Activated T-helper 2 cell treated with anti-CD3 and anti-CD28 coated beads, Interferon-gamma antibody, Interleukin-2, Interleukin-4, amounts not matched to agents 10 μg/mL and 5 μg/mL and 100 μg/mL, durations not matched to agents 14 hours and 24 hours and 36 hours (primary cell): Measurements from ENCODE around the gene HNRNPUL1. TPM values are rescaled to one million over a fixed set of nuclear protein-coding genes. Genes with fewer than 3 reads are reported as not detected.
"Not testable (repeated sequence)": the region's sequence is repeated elsewhere in the genome, so short reads cannot be mapped to it uniquely, and the experiment has no call there.

Source experiments
- DNase-seq: peaks from one replicate; pipeline ENCODE4 v3.0.0; 2021; ENCODE audit warnings: low spot score
- H3K27ac Mint-ChIP-seq: one replicate; pipeline ENCODE4 v1.8.0; 2021; ENCODE audit warnings: mixed read lengths
- H3K27me3 Mint-ChIP-seq: one replicate; pipeline ENCODE4 v1.8.0; 2021; ENCODE audit warnings: low read depth, mixed read lengths
- H3K36me3 Mint-ChIP-seq: one replicate; pipeline ENCODE4 v1.8.0; 2021; ENCODE audit warnings: low read depth, mixed read lengths
- H3K4me1 Mint-ChIP-seq: one replicate; pipeline ENCODE4 v1.8.0; 2021; ENCODE audit warnings: low read depth, mixed read lengths
- H3K4me3 Mint-ChIP-seq: one replicate; pipeline ENCODE4 v1.8.0; 2021; ENCODE audit warnings: low read depth, mild to moderate bottlenecking, moderate library complexity, mixed read lengths
- H3K9me3 Mint-ChIP-seq: one replicate; pipeline ENCODE4 v1.8.0; 2021; ENCODE audit warnings: mixed read lengths
- intact Hi-C: fragments of 100-400 bp; cut with micrococcal nuclease; formaldehyde crosslinking; loops from one replicate; pipeline ENCODE4 v1.15.1; 2023
- total RNA-seq: library from RNA; stranded (reverse); gene quantifications from 2 replicates; pipeline ENCODE4 v1.2.3, GENCODE V29; 2022

HNRNPUL1 gene
- total RNA-seq, 1 donor from 2014 or later: 294 TPM

DNA sequence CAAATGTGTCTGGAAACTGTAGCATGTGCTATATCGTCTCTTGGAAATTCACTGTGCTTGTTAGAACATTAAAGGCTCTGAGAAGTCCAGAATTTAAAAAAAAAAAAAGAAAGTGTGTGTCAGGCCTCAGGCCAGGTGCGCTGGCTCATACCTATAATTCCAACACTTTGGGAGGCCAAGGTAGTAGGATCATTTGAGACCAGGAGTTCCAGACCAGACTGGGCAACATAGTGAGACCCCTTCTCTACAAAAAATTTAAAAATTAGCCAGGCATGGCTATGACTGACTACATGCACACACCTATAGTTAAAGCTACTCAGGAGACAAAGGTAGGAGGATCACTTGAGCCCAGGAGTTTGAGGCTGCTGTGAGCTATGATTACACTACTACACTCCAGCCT, 4.9 kb downstream of the HNRNPUL1 start:
- no peaks in the 10 kb centered on the region for H3K9me3 Mint-ChIP-seq
- peaks cover 85% of the 10 kb centered on the region for H3K36me3 Mint-ChIP-seq
- H3K27me3 Mint-ChIP-seq: no peaks in the 10 kb centered on the region
- DNase-seq: no peak
- intact Hi-C loops: loop anchor here (10.0 kb wide), 1 partner anchor 654 kb away; no protein-coding TSS in a partner anchor
- H3K4me1 Mint-ChIP-seq: peaks cover 22% of the 10 kb centered on the region
- H3K4me3 Mint-ChIP-seq: no peak overlapping the region
- no peak overlapping the region for H3K27ac Mint-ChIP-seq

DNA sequence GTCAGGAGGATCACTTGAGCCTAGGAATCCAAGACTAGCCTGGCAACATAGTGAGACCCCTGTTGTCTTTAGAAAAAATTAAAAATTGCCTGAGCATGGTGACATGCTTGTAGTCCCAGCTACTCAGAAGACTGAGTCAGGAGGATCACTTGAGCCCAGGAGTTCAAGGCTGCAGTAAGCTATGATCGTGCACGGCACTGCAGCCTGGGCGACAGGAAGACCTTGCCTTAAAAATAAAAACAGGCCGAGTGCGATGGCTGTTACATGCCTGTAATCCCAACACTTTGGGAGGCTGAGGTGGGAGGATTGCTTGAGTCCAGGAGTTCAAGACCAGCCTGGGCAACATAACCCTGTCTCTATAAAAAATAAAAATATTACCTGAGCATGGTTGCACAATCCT, 5.4 kb downstream of the HNRNPUL1 start:
- peaks cover 90% of the 10 kb centered on the region for H3K36me3 Mint-ChIP-seq
- intact Hi-C loops: loop anchor here (10.0 kb wide), 1 partner anchor 655 kb away; no protein-coding TSS in a partner anchor
- no peaks in the 10 kb centered on the region for H3K27me3 Mint-ChIP-seq
- no peak overlapping the region for H3K27ac Mint-ChIP-seq
- no peak overlapping the region for H3K4me3 Mint-ChIP-seq
- peaks cover 22% of the 10 kb centered on the region for H3K4me1 Mint-ChIP-seq
- H3K9me3 Mint-ChIP-seq: no peaks in the 10 kb centered on the region
- no peak for DNase-seq

DNA sequence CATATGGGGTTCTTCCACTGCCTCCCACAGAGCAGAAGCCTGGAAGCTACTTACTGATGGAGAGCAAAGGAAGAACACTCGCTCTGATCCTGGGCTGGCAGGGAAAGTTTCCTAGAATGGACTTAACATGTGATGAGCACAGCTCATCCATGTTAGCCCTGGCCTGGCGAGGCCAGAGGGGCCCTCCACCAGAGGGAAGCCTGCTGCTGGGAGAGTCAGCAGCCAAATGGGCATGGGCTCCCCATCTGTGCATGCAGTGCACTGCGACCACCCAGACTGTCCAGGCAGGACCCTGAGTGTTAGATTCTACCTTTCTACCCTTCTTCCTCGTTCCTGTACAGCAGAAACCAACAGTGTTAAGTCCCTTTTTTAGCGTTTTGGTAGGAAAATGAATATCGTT, 8.9 kb downstream of the HNRNPUL1 start:
- Mint-ChIP-seq H3K27me3 (no peaks in the 10 kb centered on the region), H3K9me3 (no peaks in the 10 kb centered on the region), H3K27ac (no peak overlapping the region), H3K36me3 (peaks cover 86% of the 10 kb centered on the region), H3K4me1 (peaks cover 3% of the 10 kb centered on the region), H3K4me3 (no peak overlapping the region)
- no peak for DNase-seq
- intact Hi-C loops: no loop called here

DNA sequence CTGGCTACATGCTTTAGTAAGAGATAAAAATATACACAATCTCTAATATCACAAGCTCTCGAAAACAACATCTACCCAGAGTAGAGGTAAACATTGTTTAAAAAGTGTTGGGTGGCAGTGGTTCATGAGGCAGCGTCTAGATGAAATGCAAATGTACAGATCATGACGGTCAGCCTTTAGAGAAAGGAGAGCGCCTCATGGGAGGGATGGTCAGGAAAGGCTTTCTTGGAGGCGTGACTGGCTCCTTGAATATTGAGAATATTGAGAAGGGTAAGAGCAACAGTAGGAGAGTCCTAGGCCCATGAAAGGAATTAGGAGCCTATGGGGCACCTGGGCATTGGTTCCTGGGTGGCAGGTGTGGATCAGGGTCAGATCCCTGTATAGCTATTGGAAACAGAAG, 10.6 kb downstream of the HNRNPUL1 start:
- H3K36me3 Mint-ChIP-seq: peaks cover 87% of the 10 kb centered on the region
- peaks cover 2% of the 10 kb centered on the region for H3K4me1 Mint-ChIP-seq
- H3K9me3 Mint-ChIP-seq: no peaks in the 10 kb centered on the region
- H3K27me3 Mint-ChIP-seq: no peaks in the 10 kb centered on the region
- no peak for DNase-seq
- no peak overlapping the region for H3K4me3 Mint-ChIP-seq
- no peak overlapping the region for H3K27ac Mint-ChIP-seq
- intact Hi-C loops: no loop called here

DNA sequence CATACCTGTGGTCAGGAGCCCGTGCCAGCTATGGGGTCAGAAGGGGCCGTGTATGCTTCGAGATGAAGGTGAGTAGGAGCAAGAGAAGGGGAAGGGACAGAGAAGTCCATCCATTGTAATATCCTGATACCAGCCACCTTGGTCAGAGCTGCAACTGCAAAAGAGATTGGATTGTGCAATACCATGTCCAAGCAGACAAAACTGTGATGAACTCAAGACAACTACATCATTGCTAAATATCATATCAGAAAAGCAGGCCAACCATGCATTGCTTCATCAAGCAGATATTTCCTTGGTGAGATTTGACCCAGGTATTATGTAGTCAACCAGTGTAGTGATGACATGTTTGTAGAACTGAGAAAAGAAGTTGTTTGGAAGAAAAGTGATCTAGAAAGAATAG, 12.1 kb downstream of the HNRNPUL1 start:
- no peaks in the 10 kb centered on the region for H3K27me3 Mint-ChIP-seq
- DNase-seq: no peak
- peaks cover 93% of the 10 kb centered on the region for H3K36me3 Mint-ChIP-seq
- H3K27ac Mint-ChIP-seq: no peak overlapping the region
- peaks cover 2% of the 10 kb centered on the region for H3K4me1 Mint-ChIP-seq
- no peaks in the 10 kb centered on the region for H3K9me3 Mint-ChIP-seq
- H3K4me3 Mint-ChIP-seq: no peak overlapping the region
- intact Hi-C loops: no loop called here

GRCh38 chr19:41278478-41278877, 14.3 kb downstream of the HNRNPUL1 start:
- intact Hi-C loops: no loop called here
- no peak overlapping the region for H3K27ac Mint-ChIP-seq
- H3K27me3 Mint-ChIP-seq: no peaks in the 10 kb centered on the region
- no peaks in the 10 kb centered on the region for H3K9me3 Mint-ChIP-seq
- H3K4me1 Mint-ChIP-seq: peaks cover 4% of the 10 kb centered on the region
- DNase-seq: no peak
- H3K36me3 Mint-ChIP-seq: peaks cover 85% of the 10 kb centered on the region
- H3K4me3 Mint-ChIP-seq: no peak overlapping the region

- no peak for DNase-seq
- Mint-ChIP-seq H3K9me3 (no peaks in the 10 kb centered on the region), H3K36me3 (peaks cover 82% of the 10 kb centered on the region), H3K4me3 (no peak overlapping the region), H3K27me3 (no peaks in the 10 kb centered on the region), H3K4me1 (peaks cover 2% of the 10 kb centered on the region), H3K27ac (no peak overlapping the region)
- intact Hi-C loops: no loop called here
Measured at GRCh38 chr19:41288673-41289530, 24.7 kb downstream of the HNRNPUL1 start.

DNA sequence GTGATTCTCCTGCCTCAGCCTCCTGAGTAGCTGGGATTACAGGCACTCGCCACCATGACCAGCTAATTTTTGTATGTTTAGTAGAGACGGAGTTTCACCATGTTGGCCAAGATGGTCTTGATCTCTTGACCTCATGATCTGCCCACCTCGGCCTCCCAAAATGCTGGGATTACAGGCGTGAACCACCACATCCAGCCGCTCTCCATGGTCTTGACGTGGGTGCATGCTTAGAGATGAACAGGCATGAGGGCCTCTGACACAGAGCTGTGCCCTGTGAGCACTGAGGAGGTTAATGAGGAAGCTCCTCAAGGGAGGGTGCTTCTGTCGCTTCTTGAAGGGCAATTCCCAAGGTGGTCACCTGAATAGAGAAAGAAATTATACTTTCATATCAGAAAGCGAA, 25.6 kb downstream of the HNRNPUL1 start:
- H3K4me1 Mint-ChIP-seq, H3K27ac Mint-ChIP-seq, DNase-seq, H3K9me3 Mint-ChIP-seq, H3K27me3 Mint-ChIP-seq, intact Hi-C loops, H3K4me3 Mint-ChIP-seq: not testable (repeated sequence)
- peaks cover 86% of the 10 kb centered on the region for H3K36me3 Mint-ChIP-seq

DNA sequence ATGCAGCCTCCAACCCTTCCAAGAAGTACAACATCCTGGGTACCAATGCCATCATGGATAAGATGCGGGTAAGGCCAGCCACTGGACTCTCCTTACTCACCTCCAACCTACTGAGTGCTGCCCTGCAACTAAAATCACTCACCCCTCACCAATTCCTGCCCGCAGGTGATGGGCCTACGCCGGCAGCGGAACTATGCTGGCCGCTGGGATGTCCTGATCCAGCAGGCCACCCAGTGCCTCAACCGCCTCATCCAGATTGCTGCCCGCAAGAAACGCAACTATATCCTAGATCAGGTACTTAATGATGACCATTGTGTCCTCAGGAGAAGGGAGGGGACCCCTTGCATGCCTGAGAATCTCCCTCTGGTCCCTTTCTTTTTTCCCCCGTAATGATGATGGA, 30.2 kb downstream of the HNRNPUL1 start:
- no peaks in the 10 kb centered on the region for H3K27me3 Mint-ChIP-seq
- intact Hi-C loops: no loop called here
- peaks cover 41% of the 10 kb centered on the region for H3K4me1 Mint-ChIP-seq
- no peaks in the 10 kb centered on the region for H3K9me3 Mint-ChIP-seq
- H3K4me3 Mint-ChIP-seq: no peak overlapping the region
- H3K27ac Mint-ChIP-seq: no peak overlapping the region
- no peak for DNase-seq
- H3K36me3 Mint-ChIP-seq: peaks cover 88% of the 10 kb centered on the region

DNA sequence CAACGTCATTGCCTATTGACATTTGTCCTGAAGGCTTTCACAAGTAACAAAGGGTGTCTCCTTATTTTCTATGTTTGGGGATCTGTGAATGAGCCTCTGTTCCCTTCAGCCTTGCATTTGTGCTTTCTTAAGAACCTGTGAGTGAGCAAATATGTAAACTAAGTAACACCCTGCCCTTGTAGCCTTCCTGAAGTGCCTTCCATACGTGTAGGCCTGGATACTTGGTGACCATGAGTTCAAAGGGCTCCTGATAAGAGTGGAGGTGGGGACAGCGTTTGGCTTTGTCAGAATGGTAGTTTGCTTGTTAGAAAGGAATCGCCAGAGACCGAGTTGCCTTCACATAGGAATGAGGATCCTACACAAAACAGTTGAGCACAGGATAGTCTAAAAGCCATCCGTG, 31.3 kb downstream of the HNRNPUL1 start:
- no peaks in the 10 kb centered on the region for H3K9me3 Mint-ChIP-seq
- H3K36me3 Mint-ChIP-seq: peaks cover 89% of the 10 kb centered on the region
- no peaks in the 10 kb centered on the region for H3K27me3 Mint-ChIP-seq
- DNase-seq: no peak
- H3K27ac Mint-ChIP-seq: peak overlapping the region; percentile 51
- intact Hi-C loops: no loop called here
- H3K4me3 Mint-ChIP-seq: no peak overlapping the region
- H3K4me1 Mint-ChIP-seq: peaks cover 52% of the 10 kb centered on the region

DNA sequence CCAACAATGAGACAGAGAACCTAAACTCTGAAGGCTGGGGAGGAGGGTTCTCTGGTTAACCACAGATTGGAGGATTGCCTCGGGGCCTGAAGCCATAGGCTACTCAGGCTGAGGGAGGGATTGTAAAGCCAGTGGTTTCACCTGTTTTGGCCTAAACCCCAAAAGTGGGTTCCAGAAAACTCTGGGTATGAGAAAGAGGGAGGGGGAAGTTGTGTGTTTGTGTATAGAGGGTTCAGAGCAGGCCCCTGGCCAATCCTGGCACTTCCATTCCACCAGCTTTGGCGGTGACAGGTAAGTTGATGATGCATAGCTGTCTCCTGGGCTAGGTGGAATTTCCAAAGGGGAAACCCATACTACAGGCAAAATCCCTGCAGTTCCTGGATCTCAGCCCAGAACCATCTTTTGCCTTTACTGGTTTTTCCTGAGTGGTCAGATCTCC, 32.3 kb downstream of the HNRNPUL1 start:
- Mint-ChIP-seq H3K27me3 (no peaks in the 10 kb centered on the region), H3K27ac (peak overlapping the region; percentile 72), H3K9me3 (no peaks in the 10 kb centered on the region), H3K36me3 (peaks cover 90% of the 10 kb centered on the region), H3K4me3 (no peak overlapping the region), H3K4me1 (peaks cover 61% of the 10 kb centered on the region)
- no peak for DNase-seq
- intact Hi-C loops: no loop called here

DNA sequence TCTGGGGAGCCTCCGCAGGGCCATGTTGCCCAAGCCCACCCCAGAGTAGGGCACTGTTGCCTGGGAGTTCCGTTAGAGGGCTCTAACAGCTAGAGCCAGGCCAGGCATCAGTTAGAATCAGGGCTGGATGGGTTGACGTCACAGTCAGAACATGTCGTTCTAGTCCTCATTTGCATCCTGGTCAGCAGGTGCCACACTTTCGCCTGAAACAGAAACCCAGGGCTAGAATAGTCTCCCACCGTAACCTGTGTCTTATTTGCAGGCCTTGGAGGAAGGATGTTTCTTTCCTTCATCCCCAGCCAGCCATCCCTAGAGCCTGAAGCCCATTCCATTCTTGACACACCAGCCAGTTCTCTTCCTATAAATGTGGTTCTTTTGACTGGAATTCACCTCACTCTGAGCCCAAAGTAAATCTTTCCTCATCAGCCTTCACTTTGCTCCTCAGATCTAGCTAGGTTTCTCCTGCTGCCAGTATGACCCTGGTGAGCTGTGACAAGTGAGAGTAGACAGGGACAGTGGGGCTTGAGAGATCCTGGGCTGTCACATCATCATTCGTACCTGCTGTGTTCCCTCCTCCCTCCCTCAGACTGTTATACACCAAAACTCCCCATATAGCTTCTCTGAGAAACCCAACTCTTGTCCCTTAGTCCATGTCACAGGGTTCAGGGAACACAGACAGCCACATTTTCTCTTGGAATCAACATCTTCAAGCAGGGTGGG, 33.6 kb downstream of the HNRNPUL1 start:
- H3K36me3 Mint-ChIP-seq: peaks cover 89% of the 10 kb centered on the region
- DNase-seq: no peak
- H3K9me3 Mint-ChIP-seq: no peaks in the 10 kb centered on the region
- H3K4me3 Mint-ChIP-seq: no peak overlapping the region
- intact Hi-C loops: no loop called here
- no peaks in the 10 kb centered on the region for H3K27me3 Mint-ChIP-seq
- peak overlapping the region; percentile 69 for H3K27ac Mint-ChIP-seq
- H3K4me1 Mint-ChIP-seq: peaks cover 71% of the 10 kb centered on the region

GRCh38 chr19:41298348-41298964, 34.3 kb downstream of the HNRNPUL1 start:
- DNase-seq: no peak
- Mint-ChIP-seq H3K27ac (peak overlapping the region; percentile 69), H3K4me1 (peaks cover 76% of the 10 kb centered on the region), H3K27me3 (no peaks in the 10 kb centered on the region), H3K4me3 (no peak overlapping the region), H3K9me3 (no peaks in the 10 kb centered on the region), H3K36me3 (peaks cover 92% of the 10 kb centered on the region)
- intact Hi-C loops: no loop called here
